SK-N-SH (cell line): ENCODE data around the gene F11R. TPM values are rescaled to one million over a fixed set of nuclear protein-coding genes. Genes with fewer than 3 reads are reported as not detected.
A peak's percentile ranks its signal among the peaks of the same experiment; 100 is the strongest.
"Not testable (repeated sequence)": the region's sequence is repeated elsewhere in the genome, so short reads cannot be mapped to it uniquely, and the experiment has no call there.

ENCODE experiments used
- CTCF ChIA-PET: fragments of 300-600, 350-600 bp; formaldehyde crosslinking; extraction: SDS; loops from one replicate; lab custom pipeline; 2021; lab: Yijun Ruan, JAX
- POLR2A ChIA-PET: fragments of 350-600 bp; sonication (Branson Sonifier 250); formaldehyde crosslinking; extraction: SDS; loops from one replicate; lab custom pipeline; 2020; ENCODE audit warnings: antibody characterized with exemption, inconsistent platforms; lab: Yijun Ruan, JAX
- DNase-seq: peaks from one replicate; pipeline ENCODE4 v3.0.0; 2012
- H2AFZ ChIP-seq: fragments of 200-600 bp; sonication (generic); 2 replicates; pipeline ENCODE4 v1.8.1; 2016; ENCODE audit warnings: antibody characterized with exemption, mild to moderate bottlenecking, low read depth
- H3F3A ChIP-seq: fragments of 200-600 bp; sonication (generic); replicated peaks from 2 replicates; pipeline ENCODE3; 2016; ENCODE audit warnings: antibody characterized with exemption, mild to moderate bottlenecking; ENCODE audit not compliant: insufficient read depth
- H3K27ac ChIP-seq, 2 experiments: fragments of 200-500 bp in 1 of 2; fragments of 200-600 bp in 1 of 2; sonication (Bioruptor generic) in 1 of 2; sonication (generic), shearing (Covaris generic) in 1 of 2; 2 replicates each; pipeline versions ENCODE4 v1.5.1 to v1.6.1; 2014 to 2016; ENCODE audit warnings: low read depth in 2 of 2, inconsistent platforms in 1 of 2, low read length in 1 of 2, mild to moderate bottlenecking in 1 of 2, mixed read lengths in 1 of 2
- H3K27me3 ChIP-seq: fragments of 200-600 bp; sonication (generic), shearing (Covaris generic); 2 replicates; pipeline ENCODE4 v1.6.1; 2016; ENCODE audit warnings: mixed run types; ENCODE audit not compliant: insufficient read depth
- H3K36me3 ChIP-seq, 2 experiments: fragments of 200-500 bp in 1 of 2; fragments of 200-600 bp in 1 of 2; sonication (Bioruptor generic) in 1 of 2; sonication (generic) in 1 of 2; replicated peaks in 1 of 2; 2 replicates each; pipeline versions ENCODE3 to v1.5.1; 2014 to 2016; ENCODE audit warnings: low read length in 1 of 2, mild to moderate bottlenecking in 1 of 2; ENCODE audit not compliant: insufficient read depth in 2 of 2, control insufficient read depth in 1 of 2
- H3K4me1 ChIP-seq, 2 experiments: fragments of 200-500 bp in 1 of 2; fragments of 200-600 bp in 1 of 2; sonication (Bioruptor generic) in 1 of 2; sonication (generic), shearing (Covaris generic) in 1 of 2; 2 replicates each; pipeline versions ENCODE4 v1.5.1 to v1.6.1; 2014 to 2016; ENCODE audit warnings: low read depth in 1 of 2, low read length in 1 of 2, mixed run types in 1 of 2; ENCODE audit not compliant: insufficient read depth in 2 of 2, control insufficient read depth in 1 of 2
- H3K4me2 ChIP-seq: fragments of 200-600 bp; sonication (generic), shearing (Covaris generic); 2 replicates; pipeline ENCODE4 v1.6.1; 2017; ENCODE audit warnings: mixed run types
- H3K4me3 ChIP-seq, 2 experiments: fragments of 200-500 bp in 1 of 2; fragments of 200-600 bp in 1 of 2; sonication (Bioruptor generic) in 1 of 2; sonication (generic), shearing (Covaris generic) in 1 of 2; 2 replicates each; pipeline versions ENCODE4 v1.5.1 to v1.8.1; 2014 to 2016; ENCODE audit warnings: low read depth in 2 of 2, inconsistent platforms in 1 of 2, low read length in 1 of 2, mild to moderate bottlenecking in 1 of 2, mixed read lengths in 1 of 2, moderate library complexity in 1 of 2
- H3K79me2 ChIP-seq: fragments of 200-600 bp; sonication (generic); 2 replicates; pipeline ENCODE4 v1.8.1; 2017; ENCODE audit warnings: mild to moderate bottlenecking; ENCODE audit not compliant: insufficient read depth
- H3K9ac ChIP-seq: fragments of 200-600 bp; sonication (generic); 2 replicates; pipeline ENCODE4 v1.6.1; 2017; ENCODE audit warnings: mixed run types
- H3K9me2 ChIP-seq: fragments of 200-600 bp; sonication (generic); 2 replicates; pipeline ENCODE4 v1.6.1; 2017; ENCODE audit warnings: mixed run types
- H3K9me3 ChIP-seq: fragments of 200-600 bp; sonication (generic); 2 replicates; pipeline ENCODE4 v1.6.1; 2017; ENCODE audit warnings: mixed run types, mild to moderate bottlenecking, moderate library complexity
- H4K20me1 ChIP-seq: fragments of 200-600 bp; sonication (generic); 2 replicates; pipeline ENCODE4 v1.6.1; 2017; ENCODE audit warnings: mild to moderate bottlenecking, mixed run types; ENCODE audit not compliant: insufficient read depth
- ELF1 ChIP-seq: IDR thresholded peaks from 2 replicates; pipeline ENCODE4 v1.4.0; 2012
- FOXJ3 ChIP-seq: sonication (generic); formaldehyde crosslinking; IDR thresholded peaks from 2 replicates; pipeline ENCODE4 v1.5.1; 2020; ENCODE audit warnings: mild to moderate bottlenecking, missing genetic modification reagents
- MXI1 ChIP-seq: IDR thresholded peaks from 2 replicates; pipeline ENCODE4 v1.6.1; 2012; ENCODE audit warnings: mild to moderate bottlenecking, low read depth, low read length, improper control_type of control experiment
- NRF1 ChIP-seq: IDR thresholded peaks from 2 replicates; pipeline ENCODE4 v1.6.1; 2012; ENCODE audit warnings: low read depth, mild to moderate bottlenecking, low read length
- SMC3 ChIP-seq: IDR thresholded peaks from 2 replicates; pipeline ENCODE4 v1.6.1; 2012; ENCODE audit warnings: low read depth, low read length, improper control_type of control experiment
- TCF12 ChIP-seq: IDR thresholded peaks from 2 replicates; pipeline ENCODE4 v1.4.0; 2012
- WGBS: methylation state at CpG from one replicate; pipeline ENCODE4 v1.1.6; 2017; ENCODE audit warnings: low lambda C conversion rate; 5-methylcytosine and 5-hydroxymethylcytosine counted together
- polyA plus RNA-seq, 3 experiments: library from polyadenylated mRNA; depleted of rRNA; stranded (reverse); fragments of >200 nt; gene quantifications; 2 replicates each; pipeline ENCODE4 v1.2.3, GENCODE V29; 2012
- TF ChIP-seq, protein P1 (sequence below): fragments of 200-600 bp; sonication (generic); IDR thresholded peaks from 2 replicates; pipeline ENCODE4 v1.6.1; 2017; ENCODE audit warnings: antibody characterized with exemption, mild to moderate bottlenecking, moderate library complexity
- TF ChIP-seq, protein P2 (sequence below): IDR thresholded peaks from 2 replicates; pipeline ENCODE4; 2012
- TF ChIP-seq, protein P3 (sequence below): fragments of 150-350 bp; IDR thresholded peaks from 2 replicates; pipeline ENCODE4 v1.6.1; 2017; ENCODE audit warnings: antibody characterized with exemption, low read length, low read depth, borderline replicate concordance

Gene F11R
- polyA plus RNA-seq, 1 of the 3 experiments (the other 2 are of a cell fraction), result 9.0 TPM

DNA sequence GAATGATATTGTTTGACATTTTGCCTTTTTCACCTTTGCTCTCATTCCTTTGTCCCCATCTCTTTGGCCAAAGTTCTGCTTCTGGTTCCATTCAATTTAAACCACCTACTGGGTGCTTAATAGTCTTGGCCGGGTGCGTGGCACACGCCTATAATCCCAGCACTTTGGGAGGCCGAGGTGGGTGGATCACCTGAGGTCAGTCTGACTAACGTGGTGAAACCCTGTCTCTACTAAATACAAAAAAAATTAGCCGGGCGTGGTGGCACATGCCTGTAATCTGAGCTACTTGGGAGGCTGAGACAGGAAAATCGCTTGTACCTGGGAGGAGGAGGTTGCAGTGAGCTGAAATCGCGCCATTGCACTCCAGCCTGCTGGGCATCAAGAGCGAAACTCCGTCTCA, 1.5 kb upstream of the F11R start:
- POLR2A ChIA-PET, H3K9ac ChIP-seq: not testable (repeated sequence)

DNA sequence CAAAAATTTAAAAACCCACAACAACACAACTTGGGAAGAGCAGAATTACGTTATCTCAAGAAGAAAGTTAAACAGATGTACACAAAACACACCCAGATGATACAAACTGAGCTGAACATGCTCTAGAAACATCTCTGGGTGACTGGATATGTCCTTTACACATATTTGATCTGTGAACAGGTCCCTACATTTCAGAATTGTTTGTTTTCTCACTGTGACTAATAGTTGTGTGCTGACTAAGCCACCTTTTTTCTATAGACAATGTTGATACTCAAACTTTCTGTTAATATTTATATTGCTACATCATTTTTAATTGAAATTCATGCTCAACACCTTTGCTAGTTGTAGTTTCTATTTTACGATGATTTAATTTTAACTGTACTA, 1.0 kb upstream of the F11R start:
- no peak overlapping the region for H2AFZ ChIP-seq
- no peaks in the 10 kb centered on the region for H3K9me3 ChIP-seq
- ChIA-PET POLR2A (no interaction called here), CTCF (no interaction called here)
- H3K4me3 ChIP-seq, result no peak overlapping the region
- no peaks in the 10 kb centered on the region for H4K20me1 ChIP-seq
- H3K4me2 ChIP-seq, result peak overlapping the region; percentile 76; the same call in 1 of the 2 replicates
- H3K9me2 ChIP-seq, result no peaks in the 10 kb centered on the region
- no peak overlapping the region for H3K9ac ChIP-seq
- 76% methylated on average over 2 of the region's 2 CpGs for WGBS
- peaks cover 0 to 2% of the 10 kb centered on the region in 2 experiments; a peak in 1 of 4 replicates for H3K4me1 ChIP-seq
- no peak for DNase-seq
- no peaks in the 10 kb centered on the region for H3K27me3 ChIP-seq
- no peaks in the 10 kb centered on the region for H3K36me3 ChIP-seq
- H3K27ac ChIP-seq, result no peak overlapping the region
- peaks cover 7% of the 10 kb centered on the region for H3F3A ChIP-seq
- no peaks in the 10 kb centered on the region for H3K79me2 ChIP-seq
- no peak for TF ChIP-seq ELF1
- TF ChIP-seq, protein P1, sequence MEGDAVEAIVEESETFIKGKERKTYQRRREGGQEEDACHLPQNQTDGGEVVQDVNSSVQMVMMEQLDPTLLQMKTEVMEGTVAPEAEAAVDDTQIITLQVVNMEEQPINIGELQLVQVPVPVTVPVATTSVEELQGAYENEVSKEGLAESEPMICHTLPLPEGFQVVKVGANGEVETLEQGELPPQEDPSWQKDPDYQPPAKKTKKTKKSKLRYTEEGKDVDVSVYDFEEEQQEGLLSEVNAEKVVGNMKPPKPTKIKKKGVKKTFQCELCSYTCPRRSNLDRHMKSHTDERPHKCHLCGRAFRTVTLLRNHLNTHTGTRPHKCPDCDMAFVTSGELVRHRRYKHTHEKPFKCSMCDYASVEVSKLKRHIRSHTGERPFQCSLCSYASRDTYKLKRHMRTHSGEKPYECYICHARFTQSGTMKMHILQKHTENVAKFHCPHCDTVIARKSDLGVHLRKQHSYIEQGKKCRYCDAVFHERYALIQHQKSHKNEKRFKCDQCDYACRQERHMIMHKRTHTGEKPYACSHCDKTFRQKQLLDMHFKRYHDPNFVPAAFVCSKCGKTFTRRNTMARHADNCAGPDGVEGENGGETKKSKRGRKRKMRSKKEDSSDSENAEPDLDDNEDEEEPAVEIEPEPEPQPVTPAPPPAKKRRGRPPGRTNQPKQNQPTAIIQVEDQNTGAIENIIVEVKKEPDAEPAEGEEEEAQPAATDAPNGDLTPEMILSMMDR, result no peak
- no peak for TF ChIP-seq TCF12
- TF ChIP-seq, protein P2, sequence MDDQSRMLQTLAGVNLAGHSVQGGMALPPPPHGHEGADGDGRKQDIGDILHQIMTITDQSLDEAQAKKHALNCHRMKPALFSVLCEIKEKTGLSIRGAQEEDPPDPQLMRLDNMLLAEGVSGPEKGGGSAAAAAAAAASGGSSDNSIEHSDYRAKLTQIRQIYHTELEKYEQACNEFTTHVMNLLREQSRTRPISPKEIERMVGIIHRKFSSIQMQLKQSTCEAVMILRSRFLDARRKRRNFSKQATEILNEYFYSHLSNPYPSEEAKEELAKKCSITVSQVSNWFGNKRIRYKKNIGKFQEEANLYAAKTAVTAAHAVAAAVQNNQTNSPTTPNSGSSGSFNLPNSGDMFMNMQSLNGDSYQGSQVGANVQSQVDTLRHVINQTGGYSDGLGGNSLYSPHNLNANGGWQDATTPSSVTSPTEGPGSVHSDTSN, result no peak
- no peak for TF ChIP-seq FOXJ3 (CRISPR knock-in tag)
- no peak for TF ChIP-seq SMC3
- no peak for TF ChIP-seq MXI1
- no peak for TF ChIP-seq NRF1
- TF ChIP-seq, protein P3, sequence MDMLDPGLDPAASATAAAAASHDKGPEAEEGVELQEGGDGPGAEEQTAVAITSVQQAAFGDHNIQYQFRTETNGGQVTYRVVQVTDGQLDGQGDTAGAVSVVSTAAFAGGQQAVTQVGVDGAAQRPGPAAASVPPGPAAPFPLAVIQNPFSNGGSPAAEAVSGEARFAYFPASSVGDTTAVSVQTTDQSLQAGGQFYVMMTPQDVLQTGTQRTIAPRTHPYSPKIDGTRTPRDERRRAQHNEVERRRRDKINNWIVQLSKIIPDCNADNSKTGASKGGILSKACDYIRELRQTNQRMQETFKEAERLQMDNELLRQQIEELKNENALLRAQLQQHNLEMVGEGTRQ, result no peak

More for the DNA sequence above, 1.5 kb upstream of the F11R start:
- H3K27ac ChIP-seq, H3K4me3 ChIP-seq, H3K4me1 ChIP-seq, H3K9me3 ChIP-seq, H3K9me2 ChIP-seq, H3F3A ChIP-seq, DNase-seq, H4K20me1 ChIP-seq, H2AFZ ChIP-seq, H3K4me2 ChIP-seq, H3K79me2 ChIP-seq, H3K36me3 ChIP-seq, CTCF ChIA-PET, H3K27me3 ChIP-seq: not testable (repeated sequence)
- 75% methylated on average over 12 of the region's 12 CpGs for WGBS
